H1 (cell line): ENCODE results near the gene SIK1.
"Not testable (repeated sequence)": the region's sequence is repeated elsewhere in the genome, so short reads cannot be mapped to it uniquely, and the experiment has no call there.

ENCODE experiments used
- CEBPB ChIP-seq: IDR thresholded peaks from 2 replicates; pipeline ENCODE4 v1.6.1; 2012; ENCODE audit warnings: low read depth, low read length
- CTCF ChIP-seq, 3 experiments: IDR thresholded peaks; 1 replicate in 2 of 3; 2 replicates in 1 of 3; pipeline versions ENCODE4 v1.5.1 to v1.6.1; 2011; ENCODE audit warnings: low read length in 3 of 3, mild to moderate bottlenecking in 3 of 3, inconsistent platforms in 2 of 3, low read depth in 1 of 3, moderate library complexity in 1 of 3; ENCODE audit not compliant: insufficient read depth in 1 of 3; ENCODE audit errors: control extremely low read depth in 1 of 3
- EGR1 ChIP-seq: IDR thresholded peaks from 2 replicates; pipeline ENCODE4 v1.6.1; 2011; ENCODE audit warnings: low read depth, low read length, borderline replicate concordance
- HDAC6 ChIP-seq: IDR thresholded peaks from one replicate; pipeline ENCODE4 v1.7.1; 2012; ENCODE audit warnings: low read depth, mild to moderate bottlenecking, inconsistent platforms, low read length, moderate library complexity
- POLR2A ChIP-seq, 2 experiments: IDR thresholded peaks; 1 replicate in 1 of 2; 2 replicates in 1 of 2; pipeline ENCODE4 v1.6.1; 2011; ENCODE audit warnings: low read depth in 2 of 2, low read length in 2 of 2, mild to moderate bottlenecking in 2 of 2; ENCODE audit errors: control extremely low read depth in 1 of 2
- POLR2AphosphoS5 ChIP-seq: IDR thresholded peaks from 2 replicates; pipeline ENCODE4 v1.6.1; 2011; ENCODE audit warnings: low read depth, low read length
- RAD21 ChIP-seq, 2 experiments: IDR thresholded peaks in 1 of 2; conservative IDR thresholded peaks in 1 of 2; 2 replicates each; pipeline ENCODE4 v1.6.1; 2011; ENCODE audit warnings: low read depth in 2 of 2, low read length in 2 of 2, improper control_type of control experiment in 1 of 2, inconsistent platforms in 1 of 2, mild to moderate bottlenecking in 1 of 2, moderate library complexity in 1 of 2
- TAF1 ChIP-seq: IDR thresholded peaks from 2 replicates; pipeline ENCODE4 v1.6.1; 2011; ENCODE audit warnings: mild to moderate bottlenecking, low read depth, low read length
- TEAD4 ChIP-seq: IDR thresholded peaks from 2 replicates; pipeline ENCODE4 v1.6.1; 2012; ENCODE audit warnings: low read depth, low read length, inconsistent platforms, mixed read lengths
- YY1 ChIP-seq: IDR thresholded peaks from 2 replicates; pipeline ENCODE4 v1.6.1; 2011; ENCODE audit warnings: low read depth, mild to moderate bottlenecking, low read length

GRCh38 chr21:43462932-43463331, 36.0 kb upstream of the SIK1 start:
- not testable (repeated sequence) for TF ChIP-seq CTCF (IDR thresholded peaks at IDR 0.05; ENCODE audit: control extremely low read depth in 1 of 3, insufficient read depth in 1 of 3, low read depth in 1 of 3, low read length in 3 of 3); TEAD4; TAF1; CEBPB; RAD21 (IDR thresholded peaks at IDR 0.05 in 1 of 2, conservative IDR thresholded peaks at IDR 0.05 in 1 of 2; ENCODE audit: low read depth in 2 of 2, low read length in 2 of 2); POLR2A (IDR thresholded peaks at IDR 0.05; ENCODE audit: control extremely low read depth in 1 of 2, low read depth in 2 of 2, low read length in 2 of 2); YY1; EGR1; POLR2AphosphoS5; HDAC6
